HG02973 (cell line): ENCODE measurements around the gene GNAQ.

Experiments used
- ATAC-seq: cut with Tn5 transposase; IDR thresholded peaks from one replicate; pipeline ENCODE4 v1.9.1; 2021; ENCODE audit warnings: moderate library complexity; ENCODE audit not compliant: unreplicated experiment

The GNAQ gene

DNA sequence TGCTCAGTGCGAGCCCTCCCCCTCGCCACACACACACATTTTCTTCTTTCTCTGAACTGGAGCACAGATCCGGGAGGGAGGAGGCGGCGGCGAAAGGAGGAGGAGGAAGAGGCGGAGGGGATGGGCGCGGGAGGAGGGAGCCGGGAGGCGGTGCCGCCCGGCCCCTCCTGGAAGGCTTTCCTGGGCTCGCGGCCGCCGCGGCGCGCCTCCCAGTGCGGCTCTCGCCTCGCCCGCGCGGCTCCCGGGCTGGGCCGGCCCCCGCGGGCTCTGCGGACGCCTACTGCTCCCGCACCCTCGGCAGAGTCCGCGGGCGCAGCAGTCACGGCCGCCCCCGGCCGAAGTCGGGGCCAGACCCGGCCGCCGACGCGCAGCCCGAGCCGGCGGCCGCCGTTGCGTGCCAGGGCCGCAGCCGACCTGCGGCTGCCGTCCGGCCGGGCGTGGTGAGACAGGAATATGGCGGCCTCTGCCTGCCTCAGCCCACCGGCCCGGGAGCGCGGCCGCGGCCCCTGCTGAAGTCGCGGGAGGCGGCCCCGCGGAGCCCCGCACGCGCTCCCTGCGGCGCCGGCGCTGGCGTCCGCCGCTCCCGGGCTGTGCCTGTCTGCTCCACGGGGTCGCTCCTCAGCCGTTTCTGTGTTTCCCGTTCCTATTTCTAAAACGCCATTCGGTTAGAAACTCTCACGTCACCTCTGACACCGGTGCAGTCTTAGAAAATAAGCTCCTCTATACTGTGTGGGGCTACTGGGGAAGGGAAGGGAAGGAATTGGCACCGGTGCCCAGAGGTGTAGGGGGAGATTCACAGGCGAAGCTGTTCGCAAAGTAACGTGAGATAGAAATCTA, 500 bp upstream of the GNAQ start:
- ATAC-seq, result no peak

DNA sequence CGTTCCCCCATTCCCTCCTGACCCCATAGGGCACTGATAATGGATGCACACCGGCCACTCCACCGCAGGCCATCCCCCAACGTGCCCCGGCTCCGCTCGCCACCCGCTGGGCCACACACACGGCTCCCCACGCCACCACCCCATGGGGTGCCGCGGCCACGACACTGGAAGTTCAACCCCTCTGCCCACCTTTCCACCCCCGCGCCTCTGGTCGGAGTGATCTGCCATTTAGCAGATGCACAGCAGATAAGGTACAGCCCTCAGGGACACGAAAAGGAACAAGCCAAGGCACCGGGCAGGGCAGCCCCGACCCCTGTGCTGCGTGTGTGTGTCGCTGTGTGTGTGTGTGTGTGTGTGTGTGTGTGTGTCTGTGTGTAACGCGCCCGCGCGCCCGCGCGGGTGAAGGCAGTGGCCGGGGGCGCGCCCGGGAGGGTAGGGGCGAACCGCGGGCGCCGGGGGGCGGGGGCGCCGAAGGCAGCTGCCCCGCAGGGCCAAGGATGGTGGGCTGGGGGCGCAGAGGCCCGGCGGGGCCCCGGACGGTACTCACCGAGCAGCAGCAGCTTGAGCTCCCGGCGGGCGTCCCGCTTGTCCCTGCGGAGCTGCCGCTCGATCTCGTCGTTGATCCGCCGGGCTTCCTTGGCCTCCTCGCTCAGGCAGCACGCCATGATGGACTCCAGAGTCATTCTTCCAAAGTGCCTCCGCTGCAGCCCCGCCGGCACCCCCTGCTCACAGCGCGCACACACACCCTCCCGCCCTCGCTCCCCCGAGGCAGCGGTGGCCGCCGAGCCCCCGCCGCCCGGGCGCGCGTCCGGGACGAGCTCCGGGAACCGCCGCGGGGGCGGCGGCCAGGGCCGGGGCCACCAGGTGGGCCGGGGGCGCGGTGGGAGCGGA, 813 bp downstream of the GNAQ start:
- no peak for ATAC-seq

DNA sequence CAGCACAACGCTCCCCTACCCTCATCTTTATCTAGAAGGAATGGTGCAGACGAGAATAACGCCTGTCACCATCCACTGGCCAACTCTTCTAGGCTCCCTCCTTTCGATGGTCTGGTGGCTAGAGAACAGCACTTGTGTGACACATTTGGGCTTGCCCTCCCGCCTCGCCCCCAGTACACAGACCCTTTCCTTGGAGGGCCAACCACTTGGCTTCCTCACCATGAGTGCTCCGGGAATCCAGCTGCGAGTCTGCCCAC, 1.4 kb downstream of the GNAQ start:
- ATAC-seq, result no peak

DNA sequence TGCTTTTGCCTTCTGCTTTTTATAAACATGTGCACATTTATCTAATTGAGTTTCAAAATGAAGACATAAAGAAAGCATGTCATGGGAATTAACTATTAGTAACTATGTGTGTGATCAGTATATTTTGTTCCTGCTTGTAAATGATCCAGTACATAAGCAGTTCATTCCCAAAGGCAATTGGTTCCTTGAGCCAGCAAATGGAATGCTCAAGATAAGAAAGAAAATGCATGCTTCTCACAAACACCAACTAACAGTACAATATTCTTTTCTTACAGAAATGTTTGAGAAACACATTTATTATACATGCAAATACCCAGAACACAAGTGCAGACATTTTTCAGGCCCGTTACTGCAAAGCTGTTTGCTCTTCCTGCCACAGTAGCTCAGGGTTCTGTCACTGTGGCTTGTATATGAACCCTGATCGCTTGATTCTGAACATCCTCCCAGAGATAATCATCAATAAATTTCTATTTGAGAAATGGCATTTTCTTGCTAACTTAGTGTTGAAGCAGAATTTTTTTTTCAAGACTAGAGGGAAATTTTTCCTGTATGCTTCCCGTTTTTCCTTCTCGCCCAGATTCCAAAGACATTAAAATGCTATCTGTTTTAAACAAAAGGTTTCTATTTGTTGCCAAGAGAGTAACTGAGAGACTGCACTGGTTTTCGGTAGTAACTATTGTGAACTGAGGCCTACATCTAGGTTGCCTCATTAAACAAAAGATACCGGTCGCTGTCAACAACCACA, 1.9 kb downstream of the GNAQ start:
- ATAC-seq, result no peak

DNA sequence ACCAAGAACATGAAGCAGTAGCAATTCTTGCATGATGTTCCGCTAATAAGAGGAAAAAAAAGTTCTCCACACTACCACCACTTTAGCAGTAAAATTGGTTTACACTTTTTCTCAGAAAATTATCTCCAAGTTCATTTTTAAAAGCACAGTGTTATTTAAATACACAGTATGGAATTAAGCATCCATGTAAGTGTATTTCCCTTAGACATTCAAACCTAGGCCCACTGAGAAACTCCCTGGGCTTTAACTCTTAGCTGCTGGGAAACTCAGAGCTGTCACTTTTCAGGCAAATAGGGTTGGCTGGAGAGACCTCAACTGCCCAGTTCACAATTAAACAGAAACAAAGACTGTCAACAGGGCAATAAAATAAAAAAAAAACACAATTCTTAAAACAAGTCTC, 2.7 kb downstream of the GNAQ start:
- ATAC-seq, result no peak

DNA sequence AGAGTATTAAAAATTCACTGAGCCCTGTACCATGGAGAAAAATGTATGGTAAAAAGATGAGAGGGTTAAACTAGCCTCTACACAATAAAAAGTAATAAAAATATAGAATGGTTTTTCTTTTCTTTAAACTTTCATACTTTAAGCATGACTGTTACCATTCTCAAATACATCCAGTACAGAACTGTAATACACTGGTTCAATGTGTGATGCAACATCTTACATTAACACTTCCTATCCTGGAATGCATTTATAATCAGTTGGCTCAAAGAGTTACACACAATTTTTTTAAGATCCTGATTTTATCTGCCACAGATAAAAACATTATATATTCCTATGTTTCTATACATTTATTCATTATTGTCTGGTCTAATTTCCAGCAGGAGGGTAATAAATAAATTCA, 4.7 kb downstream of the GNAQ start:
- no peak for ATAC-seq

DNA sequence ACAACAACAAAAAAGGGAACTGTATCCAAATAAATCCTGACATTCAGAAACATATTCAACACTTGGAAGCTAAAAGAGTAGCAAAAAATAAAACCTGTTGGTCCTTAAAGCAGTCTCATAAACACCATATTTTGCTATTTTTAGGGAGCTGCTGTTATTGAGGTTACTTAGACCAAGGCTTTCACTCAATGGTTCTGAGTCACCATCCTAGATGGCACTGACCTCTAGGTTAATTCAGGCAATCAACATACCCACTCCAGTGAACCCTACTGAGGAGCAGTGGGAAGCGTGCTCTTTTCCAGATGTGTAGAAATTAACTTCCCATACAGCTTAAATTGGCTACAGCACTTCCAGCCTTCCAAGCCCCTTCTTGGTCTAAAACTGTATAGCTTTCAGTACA, 5.2 kb downstream of the GNAQ start:
- ATAC-seq, result no peak

DNA sequence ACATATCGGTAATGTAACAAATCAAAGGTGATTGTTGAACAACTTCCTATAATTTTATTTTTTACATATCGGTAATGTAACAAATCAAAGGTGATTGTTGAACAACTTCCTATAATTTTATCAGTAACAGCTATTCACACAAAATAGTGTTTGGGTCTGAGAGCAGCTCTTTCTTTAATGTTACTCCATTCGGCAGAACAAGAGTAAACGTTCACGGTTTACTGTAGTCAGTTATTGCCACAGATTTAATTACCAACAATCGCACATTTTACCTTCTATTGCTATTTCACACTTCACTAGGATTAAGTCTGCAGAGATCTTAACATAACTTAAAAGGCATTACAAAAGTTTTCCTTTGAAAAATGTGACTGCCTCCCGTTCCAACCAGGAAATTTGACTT, 6.4 kb downstream of the GNAQ start:
- ATAC-seq, result no peak

DNA sequence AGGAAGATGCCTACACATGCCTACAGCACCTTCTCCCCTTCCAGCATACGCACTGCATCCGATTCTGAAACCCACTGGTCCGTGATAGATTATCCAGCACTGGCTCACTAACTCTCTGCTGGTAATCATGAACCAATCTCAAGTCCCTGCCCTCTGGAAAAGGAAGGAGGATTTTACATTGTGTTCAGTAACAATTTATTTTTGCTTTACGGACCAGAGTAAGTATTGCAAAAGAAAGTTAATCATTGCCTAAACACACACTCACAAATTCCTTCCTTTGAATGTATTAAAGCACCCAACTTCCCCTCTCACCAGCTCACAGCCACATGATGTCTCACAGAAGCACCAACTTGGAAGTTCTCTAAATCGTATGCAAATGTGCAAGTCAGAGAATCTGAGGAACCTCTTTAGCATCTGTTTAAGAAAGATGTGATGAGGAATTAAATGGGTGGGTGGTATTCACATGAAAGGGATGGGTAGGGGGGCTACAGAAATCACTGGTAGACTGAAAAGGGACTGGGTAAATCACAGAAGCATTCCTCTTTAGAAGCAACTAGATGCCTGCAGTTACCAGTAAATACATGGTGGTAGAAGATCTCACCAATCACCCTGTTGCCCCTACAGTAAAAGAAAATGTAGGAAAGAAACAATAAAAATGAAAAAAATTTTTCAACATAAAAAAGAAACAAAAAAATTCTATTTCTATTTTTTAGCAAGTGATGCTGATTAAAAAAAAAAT, 8.4 kb downstream of the GNAQ start:
- ATAC-seq, result no peak

DNA sequence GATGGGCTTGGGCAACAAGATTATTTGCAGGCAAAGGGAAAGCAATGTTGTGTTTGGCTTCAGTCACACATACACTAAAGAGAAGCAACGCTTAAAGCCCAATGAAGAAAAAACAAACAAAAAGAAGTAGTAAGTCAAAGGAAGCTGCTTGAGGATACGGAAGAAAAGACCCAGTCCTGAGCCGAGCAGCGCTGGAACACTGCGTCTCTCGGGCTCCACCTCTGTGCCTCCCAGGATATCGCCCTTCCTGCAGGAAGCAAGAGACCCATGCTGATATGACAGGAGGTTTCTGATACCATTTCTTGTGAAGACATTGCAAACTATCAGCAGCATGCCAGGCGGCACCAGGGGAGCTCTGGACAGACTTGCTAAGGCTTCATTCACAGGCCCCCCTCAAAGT, 9.9 kb downstream of the GNAQ start:
- ATAC-seq, result no peak

DNA sequence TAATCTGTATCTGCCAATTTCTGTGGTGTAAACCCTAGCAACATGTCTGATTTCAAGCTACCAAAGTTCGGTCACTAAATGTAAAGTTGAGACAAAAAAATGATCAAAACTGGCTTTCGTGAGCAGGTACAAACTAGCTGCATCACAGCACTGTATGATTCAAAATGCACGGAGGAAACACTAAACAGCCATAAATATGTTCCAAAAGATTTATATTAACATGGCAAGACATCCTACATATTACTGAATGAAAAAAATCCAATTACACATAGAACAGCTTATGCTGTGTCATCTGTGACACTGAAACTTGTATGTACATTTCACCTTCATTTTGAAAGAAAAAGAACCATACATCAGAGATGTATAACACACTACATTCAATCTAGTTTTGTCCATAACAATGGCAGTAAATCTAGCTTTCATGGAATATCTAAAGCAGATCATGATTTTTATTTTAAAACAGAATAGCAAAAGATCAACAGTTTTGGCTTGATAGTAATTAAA, 14.4 kb downstream of the GNAQ start:
- ATAC-seq, result no peak

DNA sequence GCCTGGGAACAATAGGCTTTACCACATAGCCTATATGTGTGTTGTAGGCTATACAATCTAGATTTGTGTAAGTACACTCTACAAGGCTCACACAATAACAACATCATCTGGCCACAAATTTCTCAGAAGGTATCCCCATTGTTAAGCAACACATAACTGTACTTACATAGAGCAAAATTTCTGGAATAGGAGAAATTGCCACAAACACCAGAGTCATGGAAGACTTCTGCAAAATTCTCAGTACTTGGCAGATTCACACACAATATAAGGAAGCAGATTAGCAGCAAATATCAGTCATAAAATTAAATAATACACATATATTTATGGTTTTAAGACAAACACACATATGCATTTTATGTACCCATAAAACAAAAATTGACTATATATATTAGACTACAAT, 16.4 kb downstream of the GNAQ start:
- no peak for ATAC-seq

DNA sequence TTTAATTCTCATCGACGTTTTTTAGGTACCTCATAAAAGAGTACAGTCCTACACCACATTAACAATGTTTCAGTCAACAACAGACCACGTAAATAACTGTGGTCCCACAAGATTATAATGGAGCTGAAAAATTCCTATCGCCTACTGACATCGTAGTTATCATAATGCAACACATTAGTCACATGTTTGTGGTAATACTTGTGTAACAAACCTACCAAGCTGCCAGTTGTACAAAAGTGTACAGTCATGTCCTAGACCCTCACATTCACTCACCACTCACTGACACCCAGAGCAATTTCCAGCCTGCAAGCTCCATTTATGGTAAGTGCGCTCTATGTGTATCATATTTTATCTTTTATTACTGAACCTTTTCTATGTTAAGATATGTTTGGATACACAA, 16.8 kb downstream of the GNAQ start:
- ATAC-seq, result no peak

DNA sequence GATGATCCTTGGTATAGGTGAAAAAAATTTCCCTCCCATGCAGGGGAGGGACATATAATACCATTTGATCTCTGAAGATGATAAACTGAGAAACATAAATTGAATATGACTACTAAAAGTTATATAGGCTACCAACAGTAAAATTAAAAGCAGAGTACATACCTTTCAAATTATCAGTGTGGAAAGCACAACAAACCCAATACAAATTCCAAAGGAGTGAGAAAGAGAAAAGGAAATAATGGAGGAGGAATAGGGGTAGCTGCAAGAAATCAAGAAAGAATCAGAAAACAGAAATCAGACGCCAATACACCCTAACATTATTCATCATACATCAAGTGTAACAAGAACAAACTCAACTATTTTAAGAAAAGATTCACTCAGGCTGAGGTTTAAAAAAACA, 17.7 kb downstream of the GNAQ start:
- ATAC-seq, result no peak

DNA sequence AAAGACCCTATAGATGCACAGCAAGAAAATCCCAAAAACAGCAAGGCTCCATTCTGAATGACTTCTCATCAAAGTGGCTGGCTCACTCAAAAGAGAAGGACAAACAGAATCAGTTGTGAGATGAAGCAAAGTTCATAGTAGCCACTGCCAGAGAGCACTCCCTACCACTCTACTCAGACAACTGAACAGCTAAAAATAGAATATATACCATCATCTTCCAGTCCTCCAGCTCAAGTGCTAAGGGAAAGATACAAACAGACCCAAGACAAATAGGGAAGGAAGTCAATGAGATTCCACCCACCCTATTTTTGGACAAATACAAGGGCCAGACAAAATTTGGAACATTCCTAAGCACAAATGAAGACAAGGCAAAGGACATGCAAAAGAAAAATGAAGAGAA, 20.6 kb downstream of the GNAQ start:
- ATAC-seq, result no peak

DNA sequence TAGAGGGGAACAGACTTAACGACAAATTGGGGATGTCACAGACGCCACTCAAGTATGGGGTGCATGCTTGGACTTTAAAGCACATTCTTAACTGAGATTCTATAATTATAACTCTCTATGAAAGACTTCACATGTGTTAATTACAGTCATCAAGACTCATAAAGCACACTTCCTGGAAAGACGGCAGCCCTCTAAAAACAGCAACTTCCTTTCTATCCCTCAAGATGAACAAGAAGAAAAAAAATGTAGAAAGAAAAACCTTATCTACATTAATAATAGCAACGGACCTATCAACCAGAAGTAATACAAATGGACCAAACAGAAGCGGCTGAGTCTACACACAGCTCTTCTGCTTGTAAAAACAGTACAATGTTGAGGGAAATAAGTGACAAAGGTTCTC, 21.2 kb downstream of the GNAQ start:
- ATAC-seq, result no peak

DNA sequence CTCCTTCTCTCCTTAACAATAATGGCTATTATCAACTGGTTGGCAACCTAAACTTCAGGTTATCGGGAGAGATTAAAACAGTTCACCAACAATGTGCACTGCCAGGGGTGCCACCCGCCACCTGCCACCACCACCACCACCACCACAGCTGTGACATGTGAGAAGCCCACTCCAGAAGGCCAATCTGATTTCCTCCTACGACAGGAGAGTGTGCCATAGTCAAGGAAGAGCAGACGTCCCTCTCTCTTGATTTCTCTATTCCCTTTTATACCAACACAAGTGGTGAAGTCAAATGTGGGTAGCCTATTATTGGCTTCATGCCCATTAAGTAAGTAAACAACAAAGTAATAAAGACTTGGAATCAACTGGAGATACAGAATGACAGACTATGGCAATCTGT, 22.4 kb downstream of the GNAQ start:
- ATAC-seq, result no peak

DNA sequence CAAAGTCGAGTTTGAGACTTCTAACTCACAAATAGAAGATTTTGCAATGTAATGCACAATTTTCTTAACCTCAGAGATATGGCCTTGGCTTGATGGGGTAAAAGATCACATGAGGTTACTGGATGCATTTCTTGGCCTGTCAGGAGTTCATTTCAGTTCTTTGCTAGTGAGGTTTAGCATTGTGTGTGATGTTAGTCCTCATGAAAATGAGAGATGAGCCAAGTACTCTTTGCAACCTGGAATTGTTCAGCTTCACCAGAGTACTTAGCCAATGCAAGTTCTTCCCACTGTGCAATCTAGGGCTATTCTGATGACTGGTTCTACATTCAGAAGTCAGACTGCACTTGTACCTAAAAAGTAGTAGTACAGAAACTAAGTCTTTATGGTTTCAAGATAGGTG, 24.9 kb downstream of the GNAQ start:
- no peak for ATAC-seq

DNA sequence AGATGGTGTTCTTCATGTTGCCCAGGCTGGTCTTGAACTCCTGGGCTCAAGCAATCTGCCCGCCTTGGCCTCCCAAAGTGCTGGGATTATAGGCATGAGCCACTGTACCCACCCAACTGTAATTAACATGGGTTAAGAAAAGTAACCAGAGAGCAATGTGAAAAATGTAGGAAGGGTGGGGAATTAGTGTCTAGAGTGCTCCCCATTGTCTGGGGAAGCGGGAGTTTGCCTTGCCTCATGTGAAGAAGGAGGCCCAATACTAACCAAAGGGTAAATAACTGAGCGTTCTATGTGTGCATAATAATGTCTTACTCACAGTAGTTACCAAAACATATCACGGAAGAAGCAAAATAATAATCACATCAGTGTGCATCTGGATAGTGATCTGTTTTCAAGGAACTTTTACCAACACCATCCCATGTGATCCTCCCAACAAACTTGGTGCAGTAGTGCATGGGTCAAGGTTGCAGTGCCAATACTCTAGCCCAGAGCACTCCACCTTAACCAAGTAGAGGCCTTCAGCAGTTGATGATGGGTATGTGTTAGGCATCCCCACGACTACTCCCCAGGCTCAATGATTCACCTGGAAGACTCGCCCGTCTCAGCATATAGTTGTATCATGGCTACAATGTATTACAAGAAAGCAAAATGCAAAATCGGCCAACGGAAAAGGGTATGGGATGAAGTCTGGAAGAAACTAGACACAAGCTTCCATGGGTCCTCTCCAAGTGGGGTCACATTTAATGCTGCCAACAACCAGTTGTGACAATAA, 26.2 kb downstream of the GNAQ start:
- no peak for ATAC-seq
